ENCODE measurements around the gene NAXE.
"Not testable (repeated sequence)": the region's sequence is repeated elsewhere in the genome, so short reads cannot be mapped to it uniquely, and the experiment has no call there.

DNA sequence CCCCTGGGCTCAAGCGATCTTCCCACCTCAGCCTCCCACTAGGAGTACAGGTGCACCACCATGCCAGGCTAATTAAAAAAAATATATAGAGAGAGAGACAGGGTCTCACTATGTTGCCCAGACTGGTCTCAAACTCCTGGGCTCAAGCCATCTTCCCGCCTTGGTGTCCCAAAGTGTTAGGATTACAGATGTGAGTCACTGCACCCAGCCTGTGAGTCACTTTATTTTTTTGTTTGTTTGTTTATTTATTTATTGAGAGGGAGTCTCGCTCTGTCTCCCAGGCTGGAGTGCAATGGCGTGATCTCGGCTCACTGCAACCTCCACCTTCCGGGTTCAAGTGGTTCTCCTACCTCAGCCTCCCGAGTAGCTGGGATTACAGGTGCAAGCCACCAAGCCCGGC lies 3.6 kb upstream of the NAXE start:
- TF ChIP-seq, protein P1, sequence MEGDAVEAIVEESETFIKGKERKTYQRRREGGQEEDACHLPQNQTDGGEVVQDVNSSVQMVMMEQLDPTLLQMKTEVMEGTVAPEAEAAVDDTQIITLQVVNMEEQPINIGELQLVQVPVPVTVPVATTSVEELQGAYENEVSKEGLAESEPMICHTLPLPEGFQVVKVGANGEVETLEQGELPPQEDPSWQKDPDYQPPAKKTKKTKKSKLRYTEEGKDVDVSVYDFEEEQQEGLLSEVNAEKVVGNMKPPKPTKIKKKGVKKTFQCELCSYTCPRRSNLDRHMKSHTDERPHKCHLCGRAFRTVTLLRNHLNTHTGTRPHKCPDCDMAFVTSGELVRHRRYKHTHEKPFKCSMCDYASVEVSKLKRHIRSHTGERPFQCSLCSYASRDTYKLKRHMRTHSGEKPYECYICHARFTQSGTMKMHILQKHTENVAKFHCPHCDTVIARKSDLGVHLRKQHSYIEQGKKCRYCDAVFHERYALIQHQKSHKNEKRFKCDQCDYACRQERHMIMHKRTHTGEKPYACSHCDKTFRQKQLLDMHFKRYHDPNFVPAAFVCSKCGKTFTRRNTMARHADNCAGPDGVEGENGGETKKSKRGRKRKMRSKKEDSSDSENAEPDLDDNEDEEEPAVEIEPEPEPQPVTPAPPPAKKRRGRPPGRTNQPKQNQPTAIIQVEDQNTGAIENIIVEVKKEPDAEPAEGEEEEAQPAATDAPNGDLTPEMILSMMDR (conservative IDR thresholded peaks at IDR 0.05), result not testable (repeated sequence)
- TF ChIP-seq EZH2 (IDR thresholded peaks at IDR 0.05; ENCODE audit: low read depth), result not testable (repeated sequence)
